Breast epithelium (tissue), 3 donors: ENCODE results near the gene ABLIM2.

Experiments
- CTCF ChIP-seq, 3 donors: fragments of 450-650 bp; IDR thresholded peaks; one replicate each; pipeline ENCODE4 v1.5.1; 2016 to 2017; ENCODE audit warnings: antibody characterized with exemption in 3 of 3, mild to moderate bottlenecking in 3 of 3, moderate library complexity in 3 of 3
- POLR2A ChIP-seq: fragments of 450-650 bp; IDR thresholded peaks from one replicate; pipeline ENCODE4 v1.6.1; 2016; ENCODE audit warnings: antibody characterized with exemption, mild to moderate bottlenecking, moderate library complexity
- POLR2AphosphoS5 ChIP-seq, 3 donors: sonication (generic); formaldehyde crosslinking; IDR thresholded peaks; one replicate each; pipeline ENCODE4 v1.6.1; 2017; ENCODE audit warnings: antibody characterized with exemption in 3 of 3

DNA sequence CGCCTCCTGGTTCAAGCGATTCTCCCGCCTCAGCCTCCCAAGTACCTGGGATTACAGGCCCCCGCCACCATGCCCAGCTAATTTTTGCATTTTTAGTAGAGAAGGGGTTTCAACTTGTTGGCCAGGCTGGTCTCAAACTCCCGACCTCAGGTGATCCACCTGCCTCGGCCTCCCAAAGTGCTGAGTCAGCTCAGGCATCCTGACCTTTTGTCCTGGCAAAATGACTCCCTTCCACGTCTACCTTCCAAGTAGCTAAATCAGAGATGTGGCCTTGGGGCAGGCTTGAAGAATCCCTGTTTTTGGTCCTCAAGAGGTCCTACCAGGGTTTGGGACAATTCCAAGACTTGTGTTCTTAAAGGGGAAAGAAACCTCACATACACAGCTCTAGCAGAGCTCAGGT, 231.8 kb downstream of the ABLIM2 start:
- TF ChIP-seq POLR2A = no peak
- TF ChIP-seq CTCF (IDR thresholded peaks at IDR 0.05) = no peak
- TF ChIP-seq POLR2AphosphoS5 (IDR thresholded peaks at IDR 0.05) = no peak
